Right lobe of liver (tissue), 6 donors: ENCODE measurements around the gene ELMOD3. TPM values are rescaled to one million over a fixed set of nuclear protein-coding genes. Genes with fewer than 3 reads are reported as not detected.

Experiments used
- ATAC-seq, 4 donors: fragments of 200-7000 bp; cut with Tn5 transposase; one replicate each; pipeline ENCODE4 v1.9.1; 2020; ENCODE audit warnings: mild to moderate bottlenecking in 4 of 4, moderate library complexity in 4 of 4
- DNase-seq, 3 donors: peaks; one replicate each; pipeline ENCODE4 v3.0.0-alpha.2; 2020
- H3K27ac ChIP-seq, 3 donors: fragments of 200-600 bp; one replicate each; pipeline ENCODE4 v1.8.0; 2022
- H3K27me3 ChIP-seq, 2 donors: fragments of 200-600 bp; one replicate each; pipeline ENCODE4 v1.8.0; 2022
- H3K36me3 ChIP-seq, 4 donors: fragments of 200-600 bp; sonication (generic) in 1 of 4; one replicate each; pipeline versions ENCODE4 v1.5.1 to v1.8.0; 2017 to 2022; ENCODE audit warnings: control low read depth in 1 of 4
- H3K4me1 ChIP-seq, 4 donors: fragments of 200-600 bp; sonication (generic) in 1 of 4; one replicate each; pipeline versions ENCODE4 v1.5.1 to v1.8.0; 2017 to 2022; ENCODE audit warnings: control low read depth in 1 of 4
- H3K4me3 ChIP-seq, 3 donors: fragments of 200-600 bp; one replicate each; pipeline ENCODE4 v1.8.0; 2022
- H3K9me3 ChIP-seq, 4 donors: fragments of 200-600 bp; sonication (generic) in 1 of 4; one replicate each; pipeline versions ENCODE4 v1.5.1 to v1.8.0; 2017 to 2022; ENCODE audit warnings: control low read depth in 1 of 4
- CTCF ChIP-seq, 4 donors: fragments of 200-600 bp in 3 of 4; fragments of 450-650 bp in 1 of 4; IDR thresholded peaks; one replicate each; pipeline versions ENCODE4 v1.5.1 to v1.8.0; 2016 to 2022; ENCODE audit warnings: antibody characterized with exemption in 4 of 4, mild to moderate bottlenecking in 2 of 4
- POLR2A ChIP-seq: fragments of 450-650 bp; IDR thresholded peaks from one replicate; pipeline ENCODE4 v1.6.1; 2017; ENCODE audit warnings: antibody characterized with exemption, mild to moderate bottlenecking
- WGBS: methylation state at CpG from one replicate; pipeline ENCODE4 v1.1.6; 2018; ENCODE audit warnings: low coverage, low lambda C conversion rate; ENCODE audit not compliant: insufficient coverage; ENCODE audit errors: missing lambda C conversion rate; 5-methylcytosine and 5-hydroxymethylcytosine counted together
- intact Hi-C, 2 donors: fragments of 100-400 bp; cut with DNase I; formaldehyde crosslinking; loops; one replicate each; pipeline versions ENCODE4 v1.11.2 to v1.14.1; 2022
- total RNA-seq, 6 experiments: library from RNA; depleted of rRNA in 2 of 6; stranded (reverse); fragments of >200 nt in 2 of 6; fragmentation: NEBNext Ultra II Directional in 3 of 6; extraction: Animal tissue kit (Norgen Biotek cat#: 25700) in 3 of 6; gene quantifications; one replicate each; pipeline versions ENCODE4 v1.1.0 to v1.2.4, GENCODE V29; 2016 to 2023
- donor health status: DM: no; HTN: yes; CAD: no.
- donor health status: DM: no; HTN: no; CAD: no.
- donor health status: DM: no; HTN: no; CAD: no.
- donor health status: DM: no; HTN: yes; CAD: no.
- donor health status: DM: no; HTN: yes; CAD: no.

ELMOD3 gene
- total RNA-seq, 6 experiments from 2014 or later, result 7.4 to 12.8 (median 9.5) TPM

GRCh38 chr2:85419009-85419675, 64.6 kb downstream of the ELMOD3 start:
- peak overlapping the region; percentile 84 to 92 (median 90) for H3K27ac ChIP-seq
- H3K36me3 ChIP-seq, result no peaks in the 10 kb centered on the region
- no peak for ATAC-seq
- intact Hi-C loops, result loop anchor here in 1 of 2 donors (5.0 kb wide), 1 partner anchor 133 kb away; no protein-coding TSS in a partner anchor
- TF ChIP-seq POLR2A, result no peak
- no peak for TF ChIP-seq CTCF (IDR thresholded peaks at IDR 0.05)
- H3K9me3 ChIP-seq, result no peaks in the 10 kb centered on the region
- H3K4me1 ChIP-seq, result peaks cover 4 to 50% (median 27%) of the 10 kb centered on the region in 4 donors
- H3K27me3 ChIP-seq, result no peaks in the 10 kb centered on the region
- peak overlapping the region; percentile 59 to 80 (median 74) for H3K4me3 ChIP-seq
- WGBS, result 20% methylated on average over 2 of the region's 17 CpGs
- no peak for DNase-seq

- H3K4me1 ChIP-seq, result peaks cover 4 to 58% (median 32%) of the 10 kb centered on the region in 4 donors
- intact Hi-C loops, result loop anchor here in 1 of 2 donors (5.0 kb wide), 1 partner anchor 132 kb away; no protein-coding TSS in a partner anchor
- H3K36me3 ChIP-seq, result no peaks in the 10 kb centered on the region
- ATAC-seq, result peak; percentile 74 to 83 (median 80)
- peak; percentile 88 to 95 (median 91) for DNase-seq
- peak overlapping the region; percentile 75 to 90 (median 78) for H3K27ac ChIP-seq
- 7% methylated on average over 19 of the region's 22 CpGs for WGBS
- peak; percentile 99 to 100 (median 100) for TF ChIP-seq CTCF (IDR thresholded peaks at IDR 0.05)
- no peak for TF ChIP-seq POLR2A
- no peaks in the 10 kb centered on the region for H3K9me3 ChIP-seq
- H3K4me3 ChIP-seq, result peak overlapping the region in 2 of 3 donors; percentile 8 to 19
- H3K27me3 ChIP-seq, result no peaks in the 10 kb centered on the region
Measured at GRCh38 chr2:85420536-85421259, 66.1 kb downstream of the ELMOD3 start.

- Histone ChIP-seq H3K4me3 (peak overlapping the region in 2 of 3 donors; percentile 8 to 19), H3K27me3 (no peaks in the 10 kb centered on the region), H3K9me3 (no peaks in the 10 kb centered on the region), H3K27ac (peak overlapping the region; percentile 75 to 90 (median 78)), H3K4me1 (peaks cover 4 to 66% (median 36%) of the 10 kb centered on the region in 4 donors), H3K36me3 (no peaks in the 10 kb centered on the region)
- intact Hi-C loops, result loop anchor here in 1 of 2 donors (5.0 kb wide), 1 partner anchor 131 kb away; no protein-coding TSS in a partner anchor
- ATAC-seq (peak; percentile 53 to 62 (median 58)), DNase-seq (peak; percentile 77 to 88 (median 86))
- TF ChIP-seq POLR2A (no peak), CTCF (IDR thresholded peaks at IDR 0.05) (no peak)
- WGBS, result 23% methylated on average over 13 of the region's 13 CpGs
Measured at GRCh38 chr2:85421260-85422071, 66.9 kb downstream of the ELMOD3 start.

- H3K4me1 ChIP-seq, result peaks cover 4 to 72% (median 39%) of the 10 kb centered on the region in 4 donors
- intact Hi-C loops, result loop anchor here in 1 of 2 donors (5.0 kb wide), 1 partner anchor 130 kb away; no protein-coding TSS in a partner anchor
- peak overlapping the region in 1 of 3 donors; percentile 5 for H3K4me3 ChIP-seq
- H3K27me3 ChIP-seq, result no peaks in the 10 kb centered on the region
- no peaks in the 10 kb centered on the region for H3K36me3 ChIP-seq
- no peaks in the 10 kb centered on the region for H3K9me3 ChIP-seq
- 45% methylated on average over 2 of the region's 2 CpGs for WGBS
- no peak for TF ChIP-seq CTCF (IDR thresholded peaks at IDR 0.05)
- TF ChIP-seq POLR2A, result no peak
- no peak for DNase-seq
- peak overlapping the region in 2 of 3 donors; percentile 75 to 90 for H3K27ac ChIP-seq
- ATAC-seq, result no peak
Measured at GRCh38 chr2:85422072-85422457, 67.5 kb downstream of the ELMOD3 start.
